H9 (cell line): Measurements from ENCODE around the gene C3. TPM values are rescaled to one million over a fixed set of nuclear protein-coding genes. Genes with fewer than 3 reads are reported as not detected.

Experiments
- DNase-seq: peaks from one replicate; pipeline ENCODE4 v3.0.0-alpha.2; 2017
- H2AFZ ChIP-seq: one replicate; pipeline ENCODE4 v1.6.1; 2013; ENCODE audit warnings: mild to moderate bottlenecking, low read length, control low read depth, moderate library complexity
- H2AK5ac ChIP-seq: 2 replicates; pipeline ENCODE4 v1.6.1; 2013; ENCODE audit warnings: low read length, control low read depth, mixed read lengths; ENCODE audit not compliant: insufficient read length
- H2BK120ac ChIP-seq: one replicate; pipeline ENCODE4 v1.6.1; 2013; ENCODE audit warnings: low read depth, mild to moderate bottlenecking, low read length, control low read depth, inconsistent platforms; ENCODE audit not compliant: poor library complexity, severe bottlenecking
- H2BK12ac ChIP-seq: 2 replicates; pipeline ENCODE4 v1.6.1; 2013; ENCODE audit warnings: low read length, control low read depth, mixed read lengths, low read depth; ENCODE audit not compliant: insufficient read length
- H2BK15ac ChIP-seq: 2 replicates; pipeline ENCODE4 v1.6.1; 2013; ENCODE audit warnings: low read depth, low read length, control low read depth
- H2BK20ac ChIP-seq: one replicate; pipeline ENCODE4 v1.6.1; 2013; ENCODE audit warnings: low read depth, mild to moderate bottlenecking, low read length, control low read depth, inconsistent platforms; ENCODE audit not compliant: poor library complexity, severe bottlenecking
- H2BK5ac ChIP-seq: 2 replicates; pipeline ENCODE4 v1.6.1; 2013; ENCODE audit warnings: low read length, control low read depth, mixed read lengths; ENCODE audit not compliant: insufficient read length
- H3K14ac ChIP-seq: 2 replicates; pipeline ENCODE4 v1.6.1; 2013; ENCODE audit warnings: low read length, control low read depth; ENCODE audit not compliant: insufficient read depth
- H3K18ac ChIP-seq: 2 replicates; pipeline ENCODE4 v1.6.1; 2013; ENCODE audit warnings: low read depth, mild to moderate bottlenecking, mixed read lengths, low read length, control low read depth; ENCODE audit not compliant: insufficient read length
- H3K23ac ChIP-seq: 2 replicates; pipeline ENCODE4 v1.6.1; 2013; ENCODE audit warnings: low read length, control low read depth, mixed read lengths, low read depth; ENCODE audit not compliant: insufficient read length
- H3K23me2 ChIP-seq: 2 replicates; pipeline ENCODE4 v1.6.1; 2013; ENCODE audit warnings: low read depth, mild to moderate bottlenecking, mixed read lengths, low read length, control low read depth; ENCODE audit not compliant: insufficient read length, poor library complexity, severe bottlenecking
- H3K27ac ChIP-seq: 2 replicates; pipeline ENCODE4 v1.5.1; 2013; ENCODE audit warnings: low read length, control low read depth, mixed read lengths, low read depth; ENCODE audit not compliant: insufficient read length
- H3K27me3 ChIP-seq: 2 replicates; pipeline ENCODE4 v1.6.1; 2013; ENCODE audit warnings: low read length, control low read depth, inconsistent platforms; ENCODE audit not compliant: insufficient read depth
- H3K4ac ChIP-seq: 2 replicates; pipeline ENCODE4 v1.6.1; 2013; ENCODE audit warnings: low read depth, mild to moderate bottlenecking, control low read depth, inconsistent platforms, low read length, moderate library complexity
- H3K4me1 ChIP-seq: 2 replicates; pipeline ENCODE4 v1.6.1; 2013; ENCODE audit warnings: low read length, control low read depth, inconsistent platforms; ENCODE audit not compliant: insufficient read depth
- H3K4me2 ChIP-seq: 2 replicates; pipeline ENCODE4 v1.6.1; 2013; ENCODE audit warnings: low read length, control low read depth, mixed read lengths; ENCODE audit not compliant: insufficient read length, insufficient read depth
- H3K56ac ChIP-seq: 2 replicates; pipeline ENCODE4 v1.6.1; 2013; ENCODE audit warnings: low read depth, mild to moderate bottlenecking, mixed read lengths, low read length, control low read depth; ENCODE audit not compliant: insufficient read length
- H3K79me1 ChIP-seq: 2 replicates; pipeline ENCODE4 v1.6.1; 2013; ENCODE audit warnings: low read depth, mild to moderate bottlenecking, moderate library complexity, low read length, control low read depth, inconsistent platforms; ENCODE audit not compliant: insufficient read depth, poor library complexity, severe bottlenecking
- H3K79me2 ChIP-seq: 2 replicates; pipeline ENCODE4 v1.6.1; 2013; ENCODE audit warnings: low read length, control low read depth, inconsistent platforms; ENCODE audit not compliant: insufficient read depth
- H3K9ac ChIP-seq: 2 replicates; pipeline ENCODE4 v1.6.1; 2013; ENCODE audit warnings: low read length, control low read depth, mixed read lengths; ENCODE audit not compliant: insufficient read length; ENCODE audit errors: extremely low read depth
- H3K9me3 ChIP-seq: one replicate; pipeline ENCODE4 v1.6.1; 2013; ENCODE audit warnings: low read depth, low read length, inconsistent platforms; ENCODE audit not compliant: control insufficient read depth
- H3T11ph ChIP-seq: one replicate; pipeline ENCODE4 v1.6.1; 2013; ENCODE audit warnings: mild to moderate bottlenecking, low read length, control low read depth, inconsistent platforms
- H4K20me1 ChIP-seq: one replicate; pipeline ENCODE4 v1.6.1; 2013; ENCODE audit not compliant: control insufficient read depth, insufficient read length, insufficient read depth
- H4K5ac ChIP-seq: 2 replicates; pipeline ENCODE4 v1.6.1; 2013; ENCODE audit warnings: low read depth, mild to moderate bottlenecking, mixed read lengths, low read length, control low read depth; ENCODE audit not compliant: insufficient read length
- H4K8ac ChIP-seq: replicated peaks from 2 replicates; pipeline ENCODE4 v1.6.1; 2013; ENCODE audit warnings: low read length, control low read depth, mixed read lengths, low read depth; ENCODE audit not compliant: insufficient read length
- H4K91ac ChIP-seq: 2 replicates; pipeline ENCODE4 v1.6.1; 2013; ENCODE audit warnings: low read depth, mild to moderate bottlenecking, moderate library complexity, mixed read lengths, low read length, control low read depth; ENCODE audit not compliant: insufficient read length
- H3K27ac Mint-ChIP-seq, 3 experiments: 2 replicates in 2 of 3; 3 replicates in 1 of 3; pipeline ENCODE4 v1.8.0; 2020 to 2021; ENCODE audit warnings: mixed read lengths in 3 of 3, mild to moderate bottlenecking in 1 of 3, moderate library complexity in 1 of 3
- H3K27me3 Mint-ChIP-seq: 2 replicates; pipeline ENCODE4 v1.8.0; 2021; ENCODE audit warnings: low read depth, mild to moderate bottlenecking, moderate library complexity, mixed read lengths
- H3K36me3 Mint-ChIP-seq, 3 experiments: 2 replicates in 2 of 3; 3 replicates in 1 of 3; pipeline ENCODE4 v1.8.0; 2020 to 2021; ENCODE audit warnings: low read depth in 3 of 3, mixed read lengths in 3 of 3; ENCODE audit not compliant: insufficient read depth in 1 of 3
- H3K4me1 Mint-ChIP-seq, 2 experiments: 2 replicates each; pipeline ENCODE4 v1.8.0; 2020; ENCODE audit warnings: mixed read lengths in 2 of 2
- H3K4me3 Mint-ChIP-seq, 2 experiments: 2 replicates in 1 of 2; 3 replicates in 1 of 2; pipeline ENCODE4 v1.8.0; 2020 to 2021; ENCODE audit warnings: mild to moderate bottlenecking in 2 of 2, mixed read lengths in 2 of 2, moderate library complexity in 1 of 2
- H3K9me3 Mint-ChIP-seq, 2 experiments: 2 replicates in 1 of 2; 3 replicates in 1 of 2; pipeline ENCODE4 v1.8.0; 2020; ENCODE audit warnings: mild to moderate bottlenecking in 2 of 2, mixed read lengths in 2 of 2, moderate library complexity in 1 of 2
- CTCF ChIP-seq: fragments of 200-600 bp; sonication (generic); conservative IDR thresholded peaks from 3 replicates; pipeline ENCODE4 v1.8.0; 2021; ENCODE audit warnings: antibody characterized with exemption, mild to moderate bottlenecking
- WGBS: extraction: QIAGEN DNeasy Blood & Tissue Kit; methylation state at CpG from one replicate; pipeline ENCODE4 v1.1.7; 2013; ENCODE audit warnings: missing lambda C conversion rate, low lambda C conversion rate, mixed read lengths; ENCODE audit not compliant: insufficient read length; ENCODE audit errors: extremely low coverage; 5-methylcytosine and 5-hydroxymethylcytosine counted together
- total RNA-seq: library from RNA; stranded (reverse); gene quantifications from 2 replicates; pipeline ENCODE4 v1.2.1, GENCODE V29; 2021

Gene C3
- total RNA-seq, 1 experiment from 2014 or later = 5.9 TPM

DNA sequence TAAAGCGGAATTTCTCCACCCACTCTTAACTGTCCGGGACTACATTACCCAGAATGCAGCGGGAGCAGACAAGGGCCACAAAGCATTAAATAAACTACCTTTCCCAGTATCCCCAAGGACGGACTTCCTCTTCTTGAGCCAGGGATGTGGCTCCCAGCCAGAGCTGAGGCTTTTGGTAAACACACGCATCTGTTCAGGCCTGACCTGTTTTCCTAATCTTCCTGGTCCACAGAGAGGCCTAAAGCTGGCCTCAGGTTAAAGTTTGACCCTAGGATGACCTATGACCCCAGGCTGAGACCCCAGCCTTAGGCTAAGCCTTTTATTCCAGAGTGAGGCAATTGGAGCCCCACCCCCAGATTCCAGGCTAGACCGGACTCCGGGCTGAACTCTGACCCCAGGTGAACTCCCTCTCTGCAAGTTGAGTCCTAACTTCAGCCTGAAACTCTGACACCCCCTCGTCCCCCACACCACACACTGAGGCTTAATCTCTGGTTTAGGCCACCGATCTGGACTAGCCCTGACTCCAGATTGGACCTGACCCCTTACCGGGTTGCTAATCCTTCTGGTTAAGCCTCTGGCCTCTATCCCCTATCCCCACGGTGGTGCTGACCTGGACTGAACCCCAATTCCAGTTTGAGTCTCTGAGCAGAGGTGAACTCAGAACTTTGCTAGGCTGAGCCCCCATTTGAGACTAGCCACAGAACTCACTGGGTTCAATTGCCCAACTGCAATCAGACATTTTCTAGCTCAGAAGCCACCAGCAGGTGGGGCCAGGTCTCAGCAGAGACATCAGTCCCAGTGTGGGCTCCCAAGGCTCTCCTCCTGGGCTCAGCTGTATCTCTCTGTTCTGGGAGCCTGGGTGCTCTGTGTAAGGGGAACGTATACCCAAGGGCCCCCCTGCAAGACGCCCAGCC, 17.7 kb upstream of the C3 start:
- DNase-seq = peak; percentile 86
- Histone ChIP-seq H4K8ac (no peak overlapping the region), H4K20me1 (no peaks in the 10 kb centered on the region), H3K4me1 (peaks cover 10% of the 10 kb centered on the region), H2BK15ac (peak overlapping the region; percentile 57; the same call in 1 of the 2 replicates), H3K23me2 (peaks cover 25% of the 10 kb centered on the region), H2AFZ (no peak overlapping the region), H3K27me3 (no peaks in the 10 kb centered on the region), H3K56ac (no peak overlapping the region), H3K9me3 (no peaks in the 10 kb centered on the region), H2BK12ac (no peak overlapping the region), H3K27ac (no peak overlapping the region), H3K14ac (peak overlapping the region; percentile 60), H3K4me2 (peak overlapping the region; percentile 79), H3K9ac (no peak overlapping the region), H4K91ac (no peak overlapping the region), H3K4ac (no peak overlapping the region), H3T11ph (no peak overlapping the region), H2BK20ac (no peak overlapping the region), H2AK5ac (no peak overlapping the region), H3K23ac (no peak overlapping the region), H2BK5ac (no peak overlapping the region), H2BK120ac (no peak overlapping the region), H3K18ac (peak overlapping the region; percentile 92), H3K79me1 (no peaks in the 10 kb centered on the region), H3K79me2 (no peaks in the 10 kb centered on the region; the same call in 1 of the 2 replicates), H4K5ac (no peak overlapping the region)
- Mint-ChIP-seq H3K9me3 (no peaks in the 10 kb centered on the region), H3K36me3 (peaks cover 10 to 16% (median 12%) of the 10 kb centered on the region in 3 experiments), H3K27me3 (no peaks in the 10 kb centered on the region), H3K4me1 (peaks cover 42 to 58% of the 10 kb centered on the region in 2 experiments), H3K27ac (peak overlapping the region; percentile 78 to 95 (median 89)), H3K4me3 (peak overlapping the region; percentile 88 to 97)
- peak; percentile 73 for TF ChIP-seq CTCF
- WGBS = no CpG with 5 or more reads among the region's 13 CpGs
